GM23248 (cell line): ENCODE results near the gene KRTAP13-2. TPM values are rescaled to one million over a fixed set of nuclear protein-coding genes. Genes with fewer than 3 reads are reported as not detected.

Experiments
- DNase-seq: peaks from one replicate; pipeline ENCODE4 v3.0.0-alpha.2; 2015
- H2AFZ ChIP-seq: fragments of 200-600 bp; sonication (generic); 2 replicates; pipeline ENCODE4 v1.6.1; 2016; ENCODE audit warnings: antibody characterized with exemption
- H3F3A ChIP-seq: fragments of 200-600 bp; sonication (generic); 2 replicates; pipeline ENCODE4 v1.6.1; 2016; ENCODE audit warnings: mild to moderate bottlenecking, antibody characterized with exemption, mixed run types; ENCODE audit not compliant: insufficient read depth
- H3K27ac ChIP-seq: fragments of 200-600 bp; sonication (generic); 2 replicates; pipeline ENCODE4 v1.5.1; 2016; ENCODE audit warnings: mild to moderate bottlenecking
- H3K27me3 ChIP-seq: fragments of 200-600 bp; sonication (generic); replicated peaks from 2 replicates; pipeline ENCODE4 v1.6.1; 2016; ENCODE audit warnings: mild to moderate bottlenecking; ENCODE audit not compliant: insufficient read depth
- H3K36me3 ChIP-seq: fragments of 200-600 bp; sonication (generic); 2 replicates; pipeline ENCODE4 v1.6.1; 2016; ENCODE audit warnings: low read depth, mild to moderate bottlenecking
- H3K4me1 ChIP-seq: fragments of 200-600 bp; sonication (generic); 2 replicates; pipeline ENCODE4 v1.6.1; 2016; ENCODE audit warnings: mild to moderate bottlenecking; ENCODE audit not compliant: insufficient read depth
- H3K4me2 ChIP-seq: fragments of 200-600 bp; sonication (generic); one replicate; pipeline ENCODE4 v1.6.1; 2016; ENCODE audit warnings: mild to moderate bottlenecking; ENCODE audit not compliant: unreplicated experiment
- H3K4me3 ChIP-seq: fragments of 200-600 bp; sonication (generic); 2 replicates; pipeline ENCODE4 v1.5.1; 2016; ENCODE audit warnings: mild to moderate bottlenecking
- H3K79me2 ChIP-seq: fragments of 200-600 bp; sonication (generic); 2 replicates; pipeline ENCODE4 v1.6.1; 2016; ENCODE audit warnings: mild to moderate bottlenecking; ENCODE audit not compliant: insufficient read depth
- H3K9ac ChIP-seq: fragments of 200-600 bp; sonication (generic); 2 replicates; pipeline ENCODE4 v1.6.1; 2016; ENCODE audit warnings: mild to moderate bottlenecking
- H3K9me2 ChIP-seq: fragments of 200-600 bp; sonication (generic); 2 replicates; pipeline ENCODE4 v1.6.1; 2016; ENCODE audit warnings: mixed run types, mild to moderate bottlenecking, moderate library complexity; ENCODE audit not compliant: insufficient read depth
- H3K9me3 ChIP-seq: fragments of 200-600 bp; sonication (generic); one replicate; pipeline ENCODE4 v1.6.1; 2017; ENCODE audit warnings: low read depth
- H4K20me1 ChIP-seq: fragments of 200-600 bp; sonication (generic); 2 replicates; pipeline ENCODE4 v1.6.0; 2016; ENCODE audit not compliant: insufficient read depth
- EZH2 ChIP-seq: fragments of 200-600 bp; sonication (generic); IDR thresholded peaks from 2 replicates; pipeline ENCODE4 v1.6.1; 2018; ENCODE audit warnings: antibody characterized with exemption, mild to moderate bottlenecking; ENCODE audit not compliant: insufficient read depth, poor library complexity, severe bottlenecking
- EZH2phosphoT487 ChIP-seq: fragments of 200-600 bp; sonication (generic); IDR thresholded peaks from 2 replicates; pipeline ENCODE4 v1.6.1; 2018; ENCODE audit warnings: antibody characterized with exemption, moderate library complexity, mild to moderate bottlenecking, low read depth; ENCODE audit not compliant: insufficient read depth
- WGBS, 2 experiments: methylation state at CpG; one replicate each; pipeline ENCODE4 v1.1.6; 2015 to 2017; ENCODE audit warnings: low lambda C conversion rate in 2 of 2, low coverage in 1 of 2; ENCODE audit errors: missing lambda C conversion rate in 2 of 2; 5-methylcytosine and 5-hydroxymethylcytosine counted together
- in situ Hi-C: fragments of 300-500 bp; cut with MboI; formaldehyde crosslinking; loops from 2 replicates; pipeline ENCODE4 v1.15.0; 2020
- polyA plus RNA-seq: library from polyadenylated mRNA; unstranded; fragments of >200 nt; fragmentation: Nextera tagmentation; extraction: Ambion mirVana; gene quantifications from 2 replicates; pipeline ENCODE4 v1.2.1, GENCODE V29; 2016
- total RNA-seq: library from RNA; depleted of rRNA; stranded (reverse); fragments of >200 nt; shearing (Covaris generic); gene quantifications from 2 replicates; pipeline ENCODE4 v1.2.3, GENCODE V29; 2014

The KRTAP13-2 gene
- total and polyA plus RNA-seq, 2 experiments from 2014 or later, result not detected

DNA sequence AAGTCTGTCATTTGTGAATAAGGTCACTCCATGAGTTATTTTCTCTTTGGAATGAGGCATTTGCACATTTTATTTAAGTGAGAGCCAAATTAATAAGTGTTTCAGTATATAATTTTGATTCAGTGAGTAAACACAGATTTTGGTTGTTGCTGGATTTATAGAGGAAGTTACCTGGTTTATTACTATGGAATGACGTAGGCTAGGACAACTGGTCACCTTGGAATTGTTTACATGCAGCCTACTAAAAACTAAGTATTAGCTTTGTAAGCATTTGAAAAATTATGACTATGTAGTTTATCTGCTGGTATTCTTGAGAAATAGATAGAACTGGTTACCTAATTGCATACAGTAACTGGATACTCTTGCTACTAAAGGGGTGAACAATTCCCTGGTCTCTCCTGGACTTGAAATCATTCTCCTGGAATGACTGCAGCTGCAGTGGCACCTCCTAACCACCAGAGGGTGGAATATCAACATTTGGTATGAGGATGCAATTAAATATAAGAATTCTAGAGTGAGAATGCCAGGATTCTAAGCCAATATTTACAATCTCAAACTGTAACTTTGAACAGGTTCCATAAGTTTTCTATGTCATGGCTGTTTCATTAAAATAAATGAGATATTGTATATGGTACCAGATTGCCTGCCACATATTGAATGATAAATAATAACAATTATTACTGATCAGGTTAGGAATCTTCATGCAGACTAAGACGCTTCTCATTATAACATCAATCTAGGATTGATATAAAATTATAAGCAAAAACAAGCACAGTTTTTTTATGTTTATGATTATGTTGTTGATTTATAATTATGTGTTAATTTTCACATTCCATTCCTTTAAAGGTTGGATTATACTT, 31.1 kb downstream of the KRTAP13-2 start:
- no peaks in the 10 kb centered on the region for H4K20me1 ChIP-seq
- no peaks in the 10 kb centered on the region for H3K27me3 ChIP-seq
- 62 to 73% methylated on average over 2 of the region's 2 CpGs for WGBS, 2 experiments
- no peak overlapping the region for H2AFZ ChIP-seq
- no peaks in the 10 kb centered on the region for H3K79me2 ChIP-seq
- DNase-seq, result peak; percentile 51
- H3F3A ChIP-seq, result no peaks in the 10 kb centered on the region
- no peaks in the 10 kb centered on the region for H3K36me3 ChIP-seq
- H3K9ac ChIP-seq, result no peak overlapping the region
- H3K4me3 ChIP-seq, result no peak overlapping the region
- no peak overlapping the region for H3K4me2 ChIP-seq
- no peaks in the 10 kb centered on the region for H3K9me2 ChIP-seq
- no peaks in the 10 kb centered on the region for H3K9me3 ChIP-seq
- TF ChIP-seq EZH2 (no peak), EZH2phosphoT487 (no peak)
- H3K27ac ChIP-seq, result no peak overlapping the region
- in situ Hi-C loops, result no loop called here
- H3K4me1 ChIP-seq, result no peaks in the 10 kb centered on the region

GRCh38 chr21:30338717-30339116, 33.4 kb downstream of the KRTAP13-2 start:
- in situ Hi-C loops, result no loop called here
- Histone ChIP-seq H3F3A (no peaks in the 10 kb centered on the region), H3K27ac (no peak overlapping the region), H3K4me1 (no peaks in the 10 kb centered on the region), H3K4me2 (no peak overlapping the region), H4K20me1 (no peaks in the 10 kb centered on the region), H3K9me3 (no peaks in the 10 kb centered on the region), H3K27me3 (no peaks in the 10 kb centered on the region), H3K4me3 (no peak overlapping the region), H3K36me3 (no peaks in the 10 kb centered on the region), H3K9ac (no peak overlapping the region), H2AFZ (no peak overlapping the region), H3K79me2 (no peaks in the 10 kb centered on the region), H3K9me2 (no peaks in the 10 kb centered on the region)
- WGBS, 2 experiments, result 73 to 75% methylated on average over 4 of the region's 4 CpGs
- DNase-seq, result no peak
- no peak for TF ChIP-seq EZH2

GRCh38 chr21:30337772-30338171, 34.3 kb downstream of the KRTAP13-2 start:
- no peaks in the 10 kb centered on the region for H3K27me3 ChIP-seq
- H3K79me2 ChIP-seq, result no peaks in the 10 kb centered on the region
- no peak for DNase-seq
- no peak overlapping the region for H2AFZ ChIP-seq
- no peaks in the 10 kb centered on the region for H3K9me2 ChIP-seq
- no peak overlapping the region for H3K9ac ChIP-seq
- no peaks in the 10 kb centered on the region for H4K20me1 ChIP-seq
- H3K27ac ChIP-seq, result no peak overlapping the region
- in situ Hi-C loops, result no loop called here
- no peak overlapping the region for H3K4me3 ChIP-seq
- no peaks in the 10 kb centered on the region for H3F3A ChIP-seq
- no peaks in the 10 kb centered on the region for H3K4me1 ChIP-seq
- no peak overlapping the region for H3K4me2 ChIP-seq
- TF ChIP-seq EZH2phosphoT487 (no peak), EZH2 (no peak)
- H3K36me3 ChIP-seq, result no peaks in the 10 kb centered on the region
- H3K9me3 ChIP-seq, result no peaks in the 10 kb centered on the region

DNA sequence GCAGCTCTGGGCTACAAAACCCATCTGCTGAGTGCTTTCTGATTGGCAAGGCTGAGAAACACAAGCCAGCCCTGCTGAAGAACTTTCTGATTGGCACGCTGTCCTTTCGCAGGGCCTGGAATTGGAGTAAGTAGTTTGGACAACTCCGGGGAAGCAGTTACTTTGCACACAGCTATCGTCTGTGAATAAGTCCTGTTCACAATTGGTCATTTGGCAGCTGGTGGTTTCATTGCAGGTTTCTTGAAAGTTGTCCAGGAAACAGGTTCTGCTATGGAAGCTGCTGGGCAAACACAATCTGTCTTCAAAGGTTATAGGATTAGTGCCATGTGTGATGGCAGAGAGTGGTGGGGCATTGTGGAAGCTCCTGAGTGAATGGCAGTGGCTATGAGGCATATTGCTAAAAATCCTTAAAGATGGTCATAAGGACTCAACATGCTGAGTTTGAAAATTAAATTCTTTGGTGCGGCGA, 34.8 kb downstream of the KRTAP13-2 start, which contains the start of gene KRTAP27-1:
Gene KRTAP27-1 (minus strand): TSS at position 419 of the 469 bp plus-strand sequence. CDS start 26 bp downstream, at position 393.
- Histone ChIP-seq H3K27ac (no peak within 1 kb of the TSS), H3K9me2 (no peaks in the 10 kb centered on the region), H3K79me2 (no peaks in the 10 kb centered on the region), H3K9me3 (no peaks in the 10 kb centered on the region), H2AFZ (no peak within 1 kb of the TSS), H3K4me3 (no peak within 1 kb of the TSS), H3K27me3 (no peaks in the 10 kb centered on the region), H3K9ac (no peak within 1 kb of the TSS), H3K4me2 (no peak within 1 kb of the TSS), H4K20me1 (no peaks in the 10 kb centered on the region), H3K36me3 (no peaks in the 10 kb centered on the region), H3K4me1 (no peaks in the 10 kb centered on the region), H3F3A (no peaks in the 10 kb centered on the region)
- DNase-seq, result no peak
- WGBS, 2 experiments, result 48 to 53% methylated on average over 6 of the region's 6 CpGs
- TF ChIP-seq EZH2phosphoT487 (no peak), EZH2 (no peak)
- in situ Hi-C loops, result no loop called here
